Fibroblast of mammary gland (primary cell): ENCODE measurements around the gene ATP2C1.
"Not testable (repeated sequence)": the region's sequence is repeated elsewhere in the genome, so short reads cannot be mapped to it uniquely, and the experiment has no call there.

Experiments used
- DNase-seq: peaks from one replicate; pipeline ENCODE4 v3.0.0-alpha.2; 2010; ENCODE audit warnings: low read depth
- H3K4me3 ChIP-seq: 2 replicates; pipeline ENCODE4 v1.5.1; 2011; ENCODE audit warnings: low read depth, mild to moderate bottlenecking, low read length, moderate library complexity; ENCODE audit not compliant: control insufficient read depth
- CTCF ChIP-seq: conservative IDR thresholded peaks from 2 replicates; pipeline ENCODE4 v1.5.1; 2011; ENCODE audit warnings: low read depth, low read length, inconsistent platforms; ENCODE audit not compliant: control insufficient read depth, insufficient read depth

Gene ATP2C1

GRCh38 chr3:131038326-131038725 lies 144.4 kb downstream of the ATP2C1 start:
- peak; percentile 57 for DNase-seq
- no peak for TF ChIP-seq CTCF
- H3K4me3 ChIP-seq: no peak overlapping the region

- DNase-seq, H3K4me3 ChIP-seq: not testable (repeated sequence)
Observed at GRCh38 chr3:131042271-131042985, 148.5 kb downstream of the ATP2C1 start.

- no peak for TF ChIP-seq CTCF
- no peak for DNase-seq
- no peak overlapping the region for H3K4me3 ChIP-seq
Observed at GRCh38 chr3:131047582-131047981, 153.7 kb downstream of the ATP2C1 start.

- DNase-seq: no peak
- TF ChIP-seq CTCF: no peak
- H3K4me3 ChIP-seq: no peak overlapping the region
Observed at GRCh38 chr3:131048030-131048429, 154.1 kb downstream of the ATP2C1 start.

- no peak for TF ChIP-seq CTCF
- no peak overlapping the region for H3K4me3 ChIP-seq
- DNase-seq: no peak
Observed at GRCh38 chr3:131050001-131050400, 156.1 kb downstream of the ATP2C1 start.

GRCh38 chr3:131053043-131053859 lies 159.4 kb downstream of the ATP2C1 start:
- TF ChIP-seq CTCF: peak; percentile 42
- no peak overlapping the region for H3K4me3 ChIP-seq
- DNase-seq: peak; percentile 30
